MM.1S (cell line): Measurements from ENCODE around the gene ATAD3C.

Experiments
- DNase-seq: peaks from one replicate; pipeline ENCODE4 v3.0.0-alpha.2; 2015
- H2AFZ ChIP-seq: fragments of 300-600 bp; sonication (generic); 2 replicates; pipeline ENCODE4 v1.6.0; 2016; ENCODE audit warnings: antibody characterized with exemption, low read length
- H3F3A ChIP-seq: fragments of 300-600 bp; sonication (generic); 2 replicates; pipeline ENCODE4 v1.6.1; 2016; ENCODE audit warnings: mild to moderate bottlenecking, antibody characterized with exemption, low read length, moderate library complexity, mixed read lengths; ENCODE audit not compliant: insufficient read depth
- H3K27ac ChIP-seq: fragments of 300-600 bp; sonication (generic); 2 replicates; pipeline ENCODE4 v1.5.1; 2016; ENCODE audit warnings: mild to moderate bottlenecking, low read length
- H3K27me3 ChIP-seq: fragments of 300-600 bp; sonication (generic); replicated peaks from 2 replicates; pipeline ENCODE4 v1.6.0; 2016; ENCODE audit warnings: low read length; ENCODE audit not compliant: insufficient read depth
- H3K36me3 ChIP-seq: fragments of 300-600 bp; sonication (generic); replicated peaks from 2 replicates; pipeline ENCODE4 v1.6.1; 2016; ENCODE audit warnings: mild to moderate bottlenecking, low read length, mixed read lengths; ENCODE audit not compliant: insufficient read depth
- H3K4me1 ChIP-seq: fragments of 300-600 bp; sonication (generic); 2 replicates; pipeline ENCODE4 v1.6.1; 2016; ENCODE audit warnings: low read length, mixed read lengths
- H3K4me2 ChIP-seq: fragments of 300-600 bp; sonication (generic); 2 replicates; pipeline ENCODE4 v1.6.0; 2016; ENCODE audit warnings: low read depth, low read length
- H3K4me3 ChIP-seq: fragments of 300-600 bp; sonication (generic); 2 replicates; pipeline ENCODE4 v1.5.1; 2016; ENCODE audit warnings: low read length, mixed read lengths
- H3K79me2 ChIP-seq: fragments of 300-600 bp; sonication (generic); 2 replicates; pipeline ENCODE4 v1.6.1; 2016; ENCODE audit warnings: mixed run types, low read length, mixed read lengths
- H3K9ac ChIP-seq: fragments of 300-600 bp; sonication (generic); 2 replicates; pipeline ENCODE4 v1.6.1; 2016; ENCODE audit warnings: low read length, mixed read lengths
- H3K9me2 ChIP-seq: fragments of 300-600 bp; sonication (generic); replicated peaks from 2 replicates; pipeline ENCODE4 v1.6.1; 2016; ENCODE audit warnings: mild to moderate bottlenecking, low read length, mixed read lengths; ENCODE audit not compliant: insufficient read depth
- H3K9me3 ChIP-seq: fragments of 300-600 bp; sonication (generic); replicated peaks from 2 replicates; pipeline ENCODE4 v1.6.1; 2016; ENCODE audit warnings: mild to moderate bottlenecking, low read length, mixed read lengths; ENCODE audit not compliant: insufficient read depth
- H4K20me1 ChIP-seq: fragments of 300-600 bp; sonication (generic); 2 replicates; pipeline ENCODE4 v1.6.1; 2016; ENCODE audit warnings: mild to moderate bottlenecking, low read length, moderate library complexity, mixed read lengths; ENCODE audit not compliant: insufficient read depth
- EZH2 ChIP-seq: fragments of 300-600 bp; sonication (generic); optimal IDR thresholded peaks from 2 replicates; pipeline ENCODE3; 2017; ENCODE audit warnings: low read depth, mild to moderate bottlenecking, antibody characterized with exemption, low read length, mixed read lengths
- EZH2phosphoT487 ChIP-seq: fragments of 300-600 bp; sonication (generic); IDR thresholded peaks from 2 replicates; pipeline ENCODE4 v1.6.1; 2018; ENCODE audit warnings: antibody characterized with exemption, low read length
- TF ChIP-seq, protein P1 (sequence below): fragments of 300-600 bp; sonication (generic); IDR thresholded peaks from 2 replicates; pipeline ENCODE4 v1.5.1; 2016; ENCODE audit warnings: antibody characterized with exemption, low read length, mixed read lengths

ATAD3C gene

DNA sequence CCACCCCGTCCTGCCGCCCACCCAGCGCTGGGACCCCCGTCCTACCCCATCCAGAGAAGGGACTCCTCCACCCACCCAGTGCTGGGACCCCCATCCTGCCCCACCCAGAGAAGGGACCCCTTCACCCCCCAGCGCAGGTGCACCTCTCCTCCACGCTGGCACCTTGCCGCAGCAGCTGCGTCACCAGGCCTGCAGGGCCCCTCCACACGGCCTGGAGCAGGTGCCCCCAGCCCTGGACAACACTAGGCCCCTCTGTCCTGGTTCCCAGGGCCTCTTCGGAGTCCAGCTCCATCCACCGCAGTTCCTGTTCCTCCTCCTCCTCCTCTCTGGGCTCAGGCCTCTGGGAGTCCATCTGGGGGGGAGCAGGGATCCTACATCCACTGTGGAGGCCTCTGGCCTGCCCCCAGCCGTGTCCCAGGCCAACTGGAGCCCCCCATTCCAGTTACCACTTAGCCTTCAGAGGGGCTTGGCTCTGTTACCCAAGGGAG lies 28.8 kb upstream of the ATAD3C start:
- H3K27ac ChIP-seq = no peak overlapping the region
- no peak for DNase-seq
- H2AFZ ChIP-seq = no peak overlapping the region
- H3K9ac ChIP-seq = no peak overlapping the region
- no peaks in the 10 kb centered on the region for H3K79me2 ChIP-seq
- H3K4me3 ChIP-seq = no peak overlapping the region
- no peak overlapping the region for H3K4me2 ChIP-seq
- H3K9me2 ChIP-seq = no peaks in the 10 kb centered on the region
- no peaks in the 10 kb centered on the region for H3K36me3 ChIP-seq
- peaks cover 12% of the 10 kb centered on the region for H3K27me3 ChIP-seq
- no peaks in the 10 kb centered on the region for H4K20me1 ChIP-seq
- no peaks in the 10 kb centered on the region for H3F3A ChIP-seq
- TF ChIP-seq EZH2 = no peak
- TF ChIP-seq, protein P1, sequence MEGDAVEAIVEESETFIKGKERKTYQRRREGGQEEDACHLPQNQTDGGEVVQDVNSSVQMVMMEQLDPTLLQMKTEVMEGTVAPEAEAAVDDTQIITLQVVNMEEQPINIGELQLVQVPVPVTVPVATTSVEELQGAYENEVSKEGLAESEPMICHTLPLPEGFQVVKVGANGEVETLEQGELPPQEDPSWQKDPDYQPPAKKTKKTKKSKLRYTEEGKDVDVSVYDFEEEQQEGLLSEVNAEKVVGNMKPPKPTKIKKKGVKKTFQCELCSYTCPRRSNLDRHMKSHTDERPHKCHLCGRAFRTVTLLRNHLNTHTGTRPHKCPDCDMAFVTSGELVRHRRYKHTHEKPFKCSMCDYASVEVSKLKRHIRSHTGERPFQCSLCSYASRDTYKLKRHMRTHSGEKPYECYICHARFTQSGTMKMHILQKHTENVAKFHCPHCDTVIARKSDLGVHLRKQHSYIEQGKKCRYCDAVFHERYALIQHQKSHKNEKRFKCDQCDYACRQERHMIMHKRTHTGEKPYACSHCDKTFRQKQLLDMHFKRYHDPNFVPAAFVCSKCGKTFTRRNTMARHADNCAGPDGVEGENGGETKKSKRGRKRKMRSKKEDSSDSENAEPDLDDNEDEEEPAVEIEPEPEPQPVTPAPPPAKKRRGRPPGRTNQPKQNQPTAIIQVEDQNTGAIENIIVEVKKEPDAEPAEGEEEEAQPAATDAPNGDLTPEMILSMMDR = no peak
- TF ChIP-seq EZH2phosphoT487 = no peak
- H3K9me3 ChIP-seq = no peaks in the 10 kb centered on the region
- H3K4me1 ChIP-seq = peaks cover 8% of the 10 kb centered on the region

DNA sequence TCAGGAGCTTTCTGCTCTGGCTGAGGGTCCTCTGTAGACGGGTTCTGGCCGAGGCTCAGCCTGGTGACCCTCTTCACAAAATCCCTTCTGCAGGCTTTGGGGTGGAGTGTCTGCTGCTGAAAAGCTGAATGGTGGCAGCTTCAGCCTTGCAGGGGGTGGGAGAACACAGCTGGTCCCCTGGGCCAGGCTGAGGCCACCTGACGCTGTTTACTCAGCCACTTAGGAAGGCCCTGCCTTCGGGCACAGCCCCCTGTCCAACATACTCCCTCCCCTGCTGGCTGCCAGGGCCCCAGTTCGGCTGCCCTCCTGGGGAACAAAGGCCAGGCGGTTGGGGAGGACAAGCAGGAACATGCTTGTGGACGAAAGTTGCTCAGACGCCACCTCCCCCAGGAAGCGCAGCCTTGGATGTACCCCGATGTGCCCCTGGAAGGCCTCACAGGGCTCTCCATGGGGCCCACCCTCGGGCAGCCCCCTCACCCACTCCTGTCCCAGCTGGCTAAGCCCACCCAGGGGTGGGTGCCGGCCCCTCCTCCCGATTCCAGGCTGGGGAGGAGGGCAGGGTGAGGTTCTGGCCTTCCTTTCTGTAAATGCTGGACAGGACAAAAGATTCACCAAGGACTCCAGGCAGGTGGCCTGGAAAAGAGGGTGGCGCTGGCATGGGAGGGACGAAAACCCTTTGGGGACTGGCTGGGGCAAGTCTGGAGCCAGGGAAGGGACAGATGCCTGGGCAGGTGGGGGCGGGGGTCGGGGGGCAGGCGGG lies 28.2 kb upstream of the ATAD3C start, which contains the start of gene ANKRD65:
TSS of gene ANKRD65 (minus strand) at position 130 of the 760 bp plus-strand sequence. CDS start 271 bp downstream, outside the sequence.
- Histone ChIP-seq H3F3A (no peaks in the 10 kb centered on the region), H3K36me3 (no peaks in the 10 kb centered on the region), H3K4me2 (no peak within 1 kb of the TSS), H3K9ac (no peak within 1 kb of the TSS), H3K9me3 (no peaks in the 10 kb centered on the region), H3K79me2 (no peaks in the 10 kb centered on the region), H2AFZ (no peak within 1 kb of the TSS), H4K20me1 (no peaks in the 10 kb centered on the region), H3K27me3 (peaks cover 19% of the 10 kb centered on the region), H3K4me3 (no peak within 1 kb of the TSS), H3K27ac (no peak within 1 kb of the TSS), H3K4me1 (peaks cover 8% of the 10 kb centered on the region), H3K9me2 (no peaks in the 10 kb centered on the region)
- DNase-seq = no peak
- TF ChIP-seq EZH2 (no peak), EZH2phosphoT487 (no peak)
- TF ChIP-seq, protein P1 = no peak

DNA sequence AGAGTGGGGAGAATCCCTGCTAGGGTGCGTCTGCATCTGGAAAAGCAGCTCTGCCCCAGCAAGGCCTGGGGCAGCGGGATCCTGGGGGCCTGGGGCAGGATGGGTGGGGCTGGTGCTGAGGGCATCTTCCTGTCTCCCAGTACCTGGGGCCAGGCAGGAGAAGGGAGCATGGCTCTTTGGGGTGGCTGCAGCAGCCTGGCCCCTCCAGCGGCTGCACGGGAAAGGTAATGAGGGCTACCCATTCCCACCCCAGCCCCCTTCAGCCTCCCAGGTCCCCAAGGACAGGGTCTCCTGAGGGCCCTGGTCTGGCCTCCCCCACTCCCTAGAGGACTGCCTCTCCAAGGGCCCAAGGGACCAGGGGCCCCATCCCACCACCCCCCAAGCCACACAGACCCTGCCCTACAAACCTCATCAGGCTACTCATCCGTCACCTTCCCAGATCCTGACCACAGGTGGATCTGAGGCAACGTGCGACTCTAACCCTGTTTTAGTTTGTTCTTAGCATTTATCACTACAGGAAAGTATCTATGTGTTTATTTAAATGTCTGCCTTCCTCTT lies 27.5 kb upstream of the ATAD3C start:
- DNase-seq = no peak
- no peaks in the 10 kb centered on the region for H3K9me3 ChIP-seq
- H3F3A ChIP-seq = no peaks in the 10 kb centered on the region
- no peak overlapping the region for H3K27ac ChIP-seq
- H3K79me2 ChIP-seq = no peaks in the 10 kb centered on the region
- H3K9ac ChIP-seq = no peak overlapping the region
- no peak overlapping the region for H2AFZ ChIP-seq
- no peaks in the 10 kb centered on the region for H3K9me2 ChIP-seq
- no peaks in the 10 kb centered on the region for H4K20me1 ChIP-seq
- H3K4me2 ChIP-seq = no peak overlapping the region
- peaks cover 8% of the 10 kb centered on the region for H3K4me1 ChIP-seq
- TF ChIP-seq EZH2phosphoT487 (no peak), EZH2 (no peak)
- TF ChIP-seq, protein P1 = no peak
- peaks cover 22% of the 10 kb centered on the region for H3K27me3 ChIP-seq
- no peaks in the 10 kb centered on the region for H3K36me3 ChIP-seq
- no peak overlapping the region for H3K4me3 ChIP-seq
